ENCODE measurements around the gene TTC27. TPM values are rescaled to one million over a fixed set of nuclear protein-coding genes. Genes with fewer than 3 reads are reported as not detected.

Gene TTC27
- total RNA-seq, 4 donors from 2014 or later, result 10.7 to 14.3 (median 12.4) TPM

- Histone ChIP-seq H3K4me1 (peaks cover 19 to 26% of the 10 kb centered on the region in 2 donors), H3K9me3 (no peaks in the 10 kb centered on the region), H3K4me3 (no peak overlapping the region), H3K27me3 (no peaks in the 10 kb centered on the region), H3K36me3 (no peaks in the 10 kb centered on the region), H3K27ac (no peak overlapping the region)
- DNase-seq (no peak), ATAC-seq (no peak)
- no peak for TF ChIP-seq CTCF (IDR thresholded peaks at IDR 0.05 in 4 of 5, conservative IDR thresholded peaks at IDR 0.05 in 1 of 5)
- TF ChIP-seq POLR2A (IDR thresholded peaks at IDR 0.05), result no peak
- in situ Hi-C loops (cut with MboI; ENCODE audit: low sequenced_read_pairs in 4 of 4) (loop anchor here in 2 of 4 donors (10.0 to 25.0 kb wide), 3 partner anchors 157 to 799 kb away; partner anchors contain the start of genes FAM98A (in 1 of the 2) and LTBP1 (in 1 of the 2)), intact Hi-C loops (cut with DNase I; ENCODE audit: low total_unique reads) (no loop called here)
Measured at GRCh38 chr2:32788114-32788513, 160.3 kb downstream of the TTC27 start.

GRCh38 chr2:32792416-32792815 is 164.6 kb downstream of the TTC27 start:
- DNase-seq (no peak), ATAC-seq (peak; percentile 36 to 58)
- no peaks in the 10 kb centered on the region for H3K27me3 ChIP-seq
- intact Hi-C loops (cut with DNase I; ENCODE audit: low total_unique reads) (no loop called here), in situ Hi-C loops (cut with MboI; ENCODE audit: low sequenced_read_pairs in 4 of 4) (loop anchor here in 1 of 4 donors (25.0 kb wide), 1 partner anchor 795 kb away; the partner anchor contains the start of gene FAM98A)
- H3K36me3 ChIP-seq, result no peaks in the 10 kb centered on the region
- no peaks in the 10 kb centered on the region for H3K9me3 ChIP-seq
- peaks cover 7 to 8% of the 10 kb centered on the region in 2 donors for H3K4me1 ChIP-seq
- H3K27ac ChIP-seq, result no peak overlapping the region
- no peak overlapping the region for H3K4me3 ChIP-seq
- no peak for TF ChIP-seq POLR2A (IDR thresholded peaks at IDR 0.05)
- no peak for TF ChIP-seq CTCF (IDR thresholded peaks at IDR 0.05 in 4 of 5, conservative IDR thresholded peaks at IDR 0.05 in 1 of 5)

- no peaks in the 10 kb centered on the region for H3K9me3 ChIP-seq
- intact Hi-C loops (cut with DNase I; ENCODE audit: low total_unique reads), result no loop called here
- DNase-seq (no peak), ATAC-seq (no peak)
- in situ Hi-C loops (cut with MboI; ENCODE audit: low sequenced_read_pairs in 4 of 4), result loop anchor here in 1 of 4 donors (25.0 kb wide), 1 partner anchor 788 kb away; the partner anchor contains the start of gene FAM98A
- no peaks in the 10 kb centered on the region for H3K36me3 ChIP-seq
- H3K27me3 ChIP-seq, result no peaks in the 10 kb centered on the region
- H3K4me3 ChIP-seq, result no peak overlapping the region
- TF ChIP-seq CTCF (IDR thresholded peaks at IDR 0.05 in 4 of 5, conservative IDR thresholded peaks at IDR 0.05 in 1 of 5), result no peak
- H3K27ac ChIP-seq, result no peak overlapping the region
- H3K4me1 ChIP-seq, result no peaks in the 10 kb centered on the region
Measured at GRCh38 chr2:32798829-32799228, 171.0 kb downstream of the TTC27 start.

GRCh38 chr2:32801741-32802140 is 173.9 kb downstream of the TTC27 start:
- in situ Hi-C loops (cut with MboI; ENCODE audit: low sequenced_read_pairs in 4 of 4) (no loop called here), intact Hi-C loops (cut with DNase I; ENCODE audit: low total_unique reads) (no loop called here)
- Histone ChIP-seq H3K4me1 (no peaks in the 10 kb centered on the region), H3K4me3 (no peak overlapping the region), H3K36me3 (no peaks in the 10 kb centered on the region), H3K27me3 (no peaks in the 10 kb centered on the region), H3K27ac (no peak overlapping the region), H3K9me3 (no peaks in the 10 kb centered on the region)
- TF ChIP-seq CTCF (IDR thresholded peaks at IDR 0.05 in 4 of 5, conservative IDR thresholded peaks at IDR 0.05 in 1 of 5) (no peak), POLR2A (IDR thresholded peaks at IDR 0.05) (no peak)
- DNase-seq (no peak), ATAC-seq (no peak)

GRCh38 chr2:32802877-32803276 is 175.0 kb downstream of the TTC27 start:
- no peak for DNase-seq
- TF ChIP-seq CTCF (IDR thresholded peaks at IDR 0.05 in 4 of 5, conservative IDR thresholded peaks at IDR 0.05 in 1 of 5), result no peak
- TF ChIP-seq POLR2A (IDR thresholded peaks at IDR 0.05), result no peak
- Histone ChIP-seq H3K4me1 (no peaks in the 10 kb centered on the region), H3K27ac (no peak overlapping the region), H3K36me3 (no peaks in the 10 kb centered on the region), H3K4me3 (no peak overlapping the region), H3K9me3 (no peaks in the 10 kb centered on the region), H3K27me3 (no peaks in the 10 kb centered on the region)
- in situ Hi-C loops (cut with MboI; ENCODE audit: low sequenced_read_pairs in 4 of 4) (no loop called here), intact Hi-C loops (cut with DNase I; ENCODE audit: low total_unique reads) (no loop called here)
- ATAC-seq, result no peak

Measured in gastrocnemius medialis (tissue), 4 donors.